Natural killer cell (primary cell): ENCODE data around the gene CDKAL1. TPM values are rescaled to one million over a fixed set of nuclear protein-coding genes. Genes with fewer than 3 reads are reported as not detected.
"Not testable (repeated sequence)": the region's sequence is repeated elsewhere in the genome, so short reads cannot be mapped to it uniquely, and the experiment has no call there.

Experiments
- ATAC-seq, 3 donors: fragments of 150-1000 bp in 2 of 3; fragments of 200-7000 bp in 1 of 3; cut with Tn5 transposase; 1 replicate in 1 of 3; 2 replicates in 2 of 3; pipeline ENCODE4 v1.10.0; 2021; ENCODE audit warnings: mild to moderate bottlenecking in 2 of 3, moderate library complexity in 2 of 3
- DNase-seq, 2 donors: peaks; one replicate each; pipeline versions ENCODE4 v3.0.0 to v3.0.0-alpha.2; 2013 to 2021; ENCODE audit warnings: mixed read lengths in 1 of 2
- H3K27ac ChIP-seq: one replicate; pipeline ENCODE4 v1.5.1; 2013; ENCODE audit warnings: mild to moderate bottlenecking, low read length
- H3K27me3 ChIP-seq: one replicate; pipeline ENCODE4 v1.6.1; 2013; ENCODE audit warnings: low read length; ENCODE audit not compliant: control insufficient read depth, insufficient read depth
- H3K36me3 ChIP-seq: one replicate; pipeline ENCODE4 v1.6.1; 2013; ENCODE audit warnings: low read length; ENCODE audit not compliant: control insufficient read depth, insufficient read depth
- H3K4me1 ChIP-seq: one replicate; pipeline ENCODE4 v1.6.1; 2013; ENCODE audit warnings: low read length; ENCODE audit not compliant: control insufficient read depth, insufficient read depth
- H3K4me3 ChIP-seq: one replicate; pipeline ENCODE4 v1.5.1; 2013; ENCODE audit warnings: low read length
- H3K9me3 ChIP-seq: one replicate; pipeline ENCODE4 v1.6.1; 2013; ENCODE audit warnings: low read length; ENCODE audit not compliant: control insufficient read depth, insufficient read depth
- H3K27ac Mint-ChIP-seq, 2 donors: one replicate each; pipeline ENCODE4 v1.8.0; 2022; ENCODE audit warnings: mild to moderate bottlenecking in 2 of 2, mixed read lengths in 2 of 2, moderate library complexity in 1 of 2
- H3K27me3 Mint-ChIP-seq, 2 donors: one replicate each; pipeline ENCODE4 v1.8.0; 2022; ENCODE audit warnings: low read depth in 2 of 2, mixed read lengths in 2 of 2
- H3K36me3 Mint-ChIP-seq: one replicate; pipeline ENCODE4 v1.8.0; 2022; ENCODE audit warnings: mixed read lengths
- H3K4me1 Mint-ChIP-seq, 2 donors: one replicate each; pipeline ENCODE4 v1.8.0; 2022; ENCODE audit warnings: mixed read lengths in 2 of 2
- H3K4me3 Mint-ChIP-seq: one replicate; pipeline ENCODE4 v1.8.0; 2022; ENCODE audit warnings: mild to moderate bottlenecking, moderate library complexity, mixed read lengths
- H3K9me3 Mint-ChIP-seq, 2 donors: one replicate each; pipeline ENCODE4 v1.8.0; 2022; ENCODE audit warnings: mixed read lengths in 2 of 2
- WGBS: methylation state at CpG from one replicate; pipeline ENCODE4 v1.1.7; 2013; ENCODE audit warnings: missing lambda C conversion rate; ENCODE audit not compliant: insufficient coverage; 5-methylcytosine and 5-hydroxymethylcytosine counted together
- intact Hi-C: fragments of 100-400 bp; cut with micrococcal nuclease; formaldehyde crosslinking; loops from one replicate; pipeline ENCODE4 v1.14.2; 2022
- total RNA-seq, 4 donors: library from RNA; stranded (reverse); fragments of 120-200 nt in 1 of 4; gene quantifications; one replicate each; pipeline versions ENCODE4 v1.2.3 to v1.2.4, GENCODE V29; 2013 to 2022
- TF ChIP-seq, protein P1 (sequence below): fragments of 200-600 bp; IDR thresholded peaks from one replicate; pipeline ENCODE4 v1.8.0; 2022; ENCODE audit warnings: antibody characterized with exemption

CDKAL1 gene
- total RNA-seq, 3 donors from 2014 or later (not counting 1 experiment from before 2014, with no cell fraction given): 26.0 to 32.8 (median 28.9) TPM

DNA sequence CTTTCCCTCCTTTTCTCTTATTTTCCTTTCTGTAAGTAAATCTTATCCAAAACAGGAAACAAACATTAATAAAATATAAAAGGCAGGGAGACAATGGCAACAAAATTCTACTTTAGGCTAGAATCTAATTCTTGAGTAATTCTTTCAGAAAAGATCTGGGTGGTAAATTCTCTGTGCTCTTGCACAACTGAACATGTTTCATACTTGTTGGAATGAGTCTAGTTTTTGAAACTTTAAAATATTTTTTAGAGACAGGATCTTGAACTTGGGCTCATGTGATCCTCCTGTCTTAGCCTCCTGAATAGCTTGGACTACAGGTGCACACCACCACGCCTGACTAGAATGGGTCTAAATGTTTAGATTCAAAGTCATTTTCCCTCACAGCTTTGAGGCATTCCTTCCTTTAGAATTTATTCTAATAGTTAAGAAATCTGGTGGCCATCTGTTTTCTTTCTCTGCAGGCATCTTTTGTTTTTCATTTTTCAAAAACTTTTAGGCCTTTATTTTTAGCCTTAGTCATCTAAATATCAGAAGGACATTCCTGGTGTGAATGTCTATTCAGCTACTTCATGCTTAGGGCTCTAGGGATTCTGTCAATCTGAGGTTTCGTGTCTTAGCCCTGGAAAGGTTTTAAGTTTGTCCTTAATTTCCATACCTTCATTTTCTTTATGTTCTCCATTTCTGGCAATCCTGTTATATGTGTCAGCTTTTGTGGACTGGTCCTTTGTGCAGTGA, 76.5 kb downstream of the CDKAL1 start:
- Histone ChIP-seq H3K4me1 (no peaks in the 10 kb centered on the region), H3K9me3 (no peaks in the 10 kb centered on the region), H3K36me3 (no peaks in the 10 kb centered on the region), H3K27ac (no peak overlapping the region), H3K4me3 (no peak overlapping the region), H3K27me3 (no peaks in the 10 kb centered on the region)
- H3K27me3 Mint-ChIP-seq: no peaks in the 10 kb centered on the region
- intact Hi-C loops: no loop called here
- H3K27ac Mint-ChIP-seq: no peak overlapping the region
- no peaks in the 10 kb centered on the region for H3K9me3 Mint-ChIP-seq
- no peak for ATAC-seq
- no peaks in the 10 kb centered on the region for H3K36me3 Mint-ChIP-seq
- DNase-seq: no peak
- 100% methylated on average over 2 of the region's 2 CpGs for WGBS
- TF ChIP-seq, protein P1, sequence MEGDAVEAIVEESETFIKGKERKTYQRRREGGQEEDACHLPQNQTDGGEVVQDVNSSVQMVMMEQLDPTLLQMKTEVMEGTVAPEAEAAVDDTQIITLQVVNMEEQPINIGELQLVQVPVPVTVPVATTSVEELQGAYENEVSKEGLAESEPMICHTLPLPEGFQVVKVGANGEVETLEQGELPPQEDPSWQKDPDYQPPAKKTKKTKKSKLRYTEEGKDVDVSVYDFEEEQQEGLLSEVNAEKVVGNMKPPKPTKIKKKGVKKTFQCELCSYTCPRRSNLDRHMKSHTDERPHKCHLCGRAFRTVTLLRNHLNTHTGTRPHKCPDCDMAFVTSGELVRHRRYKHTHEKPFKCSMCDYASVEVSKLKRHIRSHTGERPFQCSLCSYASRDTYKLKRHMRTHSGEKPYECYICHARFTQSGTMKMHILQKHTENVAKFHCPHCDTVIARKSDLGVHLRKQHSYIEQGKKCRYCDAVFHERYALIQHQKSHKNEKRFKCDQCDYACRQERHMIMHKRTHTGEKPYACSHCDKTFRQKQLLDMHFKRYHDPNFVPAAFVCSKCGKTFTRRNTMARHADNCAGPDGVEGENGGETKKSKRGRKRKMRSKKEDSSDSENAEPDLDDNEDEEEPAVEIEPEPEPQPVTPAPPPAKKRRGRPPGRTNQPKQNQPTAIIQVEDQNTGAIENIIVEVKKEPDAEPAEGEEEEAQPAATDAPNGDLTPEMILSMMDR: no peak
- no peak overlapping the region for H3K4me3 Mint-ChIP-seq
- H3K4me1 Mint-ChIP-seq: peaks cover 14 to 20% of the 10 kb centered on the region in 2 donors

DNA sequence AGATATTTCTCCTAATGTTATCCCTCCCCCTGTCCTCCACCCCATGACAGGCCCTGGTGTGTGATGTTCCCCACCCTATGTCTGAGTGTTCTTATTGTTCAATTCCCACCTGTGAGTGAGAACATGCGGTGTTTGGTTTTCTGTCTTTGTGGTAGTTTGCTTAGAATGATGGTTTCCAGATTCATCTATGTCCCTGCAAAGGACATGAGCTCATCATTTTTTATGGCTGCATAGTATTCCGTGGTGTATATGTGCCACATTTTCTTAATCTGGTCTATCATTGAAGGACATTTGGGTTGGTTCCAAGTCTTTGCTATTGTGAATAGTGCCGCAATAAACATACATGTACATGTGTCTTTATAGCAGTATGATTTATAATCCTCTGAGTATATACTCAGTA, 83.3 kb downstream of the CDKAL1 start:
- H3K27ac ChIP-seq, ATAC-seq, DNase-seq, H3K4me3 Mint-ChIP-seq, H3K9me3 ChIP-seq, H3K4me1 ChIP-seq, H3K36me3 ChIP-seq, H3K4me3 ChIP-seq, intact Hi-C loops, H3K27me3 ChIP-seq, H3K9me3 Mint-ChIP-seq, H3K36me3 Mint-ChIP-seq, H3K27ac Mint-ChIP-seq, H3K27me3 Mint-ChIP-seq: not testable (repeated sequence)
- H3K4me1 Mint-ChIP-seq: peaks cover 18 to 27% of the 10 kb centered on the region in 2 donors
- WGBS: 93% methylated on average over 2 of the region's 3 CpGs

- no peak overlapping the region for H3K4me3 Mint-ChIP-seq
- WGBS: 100% methylated on average over 1 of the region's 2 CpGs
Measured at GRCh38 chr6:20620043-20620442, 85.8 kb downstream of the CDKAL1 start.

DNA sequence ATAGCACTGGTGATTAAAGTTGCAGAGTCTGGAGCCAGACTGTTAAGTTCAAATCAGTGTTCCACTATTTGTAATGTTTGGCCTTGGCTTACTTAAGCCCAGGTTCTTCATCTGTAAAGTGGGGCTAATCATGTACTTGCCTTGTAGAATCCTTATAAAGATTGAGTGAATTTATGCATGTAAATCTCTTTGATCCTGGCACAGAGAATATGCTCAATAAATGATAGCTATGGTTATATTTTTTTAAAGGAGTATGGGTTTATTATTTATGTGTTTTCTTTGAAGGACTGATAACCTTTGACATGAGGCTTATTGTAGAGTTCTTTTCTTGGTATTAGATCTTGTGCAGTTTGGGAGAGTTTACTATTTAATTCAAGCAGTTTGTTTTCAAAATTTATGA, 89.5 kb downstream of the CDKAL1 start:
- H3K4me1 ChIP-seq: no peaks in the 10 kb centered on the region
- no peak overlapping the region for H3K4me3 Mint-ChIP-seq
- H3K27ac Mint-ChIP-seq: no peak overlapping the region
- intact Hi-C loops: no loop called here
- ATAC-seq (no peak), DNase-seq (no peak)
- no peaks in the 10 kb centered on the region for H3K9me3 ChIP-seq
- no peak overlapping the region for H3K27ac ChIP-seq
- peaks cover 9 to 18% of the 10 kb centered on the region in 2 donors for H3K4me1 Mint-ChIP-seq
- no peak overlapping the region for H3K4me3 ChIP-seq
- H3K27me3 ChIP-seq: no peaks in the 10 kb centered on the region
- no peaks in the 10 kb centered on the region for H3K36me3 Mint-ChIP-seq
- H3K27me3 Mint-ChIP-seq: no peaks in the 10 kb centered on the region
- H3K36me3 ChIP-seq: no peaks in the 10 kb centered on the region
- TF ChIP-seq, protein P1: no peak
- no peaks in the 10 kb centered on the region for H3K9me3 Mint-ChIP-seq

More at GRCh38 chr6:20620043-20620442, 85.8 kb downstream of the CDKAL1 start:
- intact Hi-C loops: no loop called here
- Histone ChIP-seq H3K4me1 (no peaks in the 10 kb centered on the region), H3K27me3 (no peaks in the 10 kb centered on the region), H3K27ac (no peak overlapping the region), H3K4me3 (no peak overlapping the region), H3K36me3 (no peaks in the 10 kb centered on the region), H3K9me3 (no peaks in the 10 kb centered on the region)
- H3K9me3 Mint-ChIP-seq: no peaks in the 10 kb centered on the region
- no peak for DNase-seq
- TF ChIP-seq, protein P1: no peak
- ATAC-seq: no peak
- no peaks in the 10 kb centered on the region for H3K27me3 Mint-ChIP-seq
- peaks cover 16 to 23% of the 10 kb centered on the region in 2 donors for H3K4me1 Mint-ChIP-seq
- H3K27ac Mint-ChIP-seq: no peak overlapping the region
- H3K36me3 Mint-ChIP-seq: no peaks in the 10 kb centered on the region
